K562 (cell line): ENCODE measurements around the gene GJC2. TPM values are rescaled to one million over a fixed set of nuclear protein-coding genes. Genes with fewer than 3 reads are reported as not detected.

Experiments
- ARID3A ChIP-seq: IDR thresholded peaks from 2 replicates; pipeline ENCODE4 v1.6.1; 2012; ENCODE audit warnings: low read depth, low read length, improper control_type of control experiment, borderline replicate concordance
- EZH2 ChIP-seq: IDR thresholded peaks from 2 replicates; pipeline ENCODE4 v1.6.1; 2012; ENCODE audit warnings: low read depth, mild to moderate bottlenecking, inconsistent platforms, low read length, borderline replicate concordance
- GTF3C2 ChIP-seq: IDR thresholded peaks from 3 replicates; pipeline ENCODE4 v1.6.1; 2011; ENCODE audit warnings: borderline replicate concordance, mild to moderate bottlenecking, moderate library complexity; ENCODE audit not compliant: insufficient read length; ENCODE audit errors: extremely low read depth
- IFI16 ChIP-seq: fragments of 250-450 bp; sonication (Bioruptor Pico); IDR thresholded peaks from 2 replicates; pipeline ENCODE4 v2.1.2; 2022; ENCODE audit warnings: mild to moderate bottlenecking, inconsistent platforms
- NR0B1 ChIP-seq: fragments of 450-650 bp; IDR thresholded peaks from one replicate; pipeline ENCODE4 v1.6.1; 2018; ENCODE audit warnings: mild to moderate bottlenecking, moderate library complexity; ENCODE audit not compliant: partially characterized antibody
- PKNOX1 ChIP-seq: fragments of 450-650 bp; IDR thresholded peaks from 2 replicates; pipeline ENCODE4 v1.6.1; 2016
- STAT6 ChIP-seq: sonication (generic); formaldehyde crosslinking; IDR thresholded peaks from 2 replicates; pipeline ENCODE4 v1.8.1; 2023; ENCODE audit warnings: mild to moderate bottlenecking, missing genetic modification reagents
- SUPT5H ChIP-seq: fragments of 450-650 bp; IDR thresholded peaks from 2 replicates; pipeline ENCODE4 v1.6.1; 2016
- ZBTB5 ChIP-seq: fragments of 450-650 bp; IDR thresholded peaks from 2 replicates; pipeline ENCODE4 v1.6.1; 2017; ENCODE audit warnings: antibody characterized with exemption
- ZNF41 ChIP-seq: fragments of 250-450 bp; sonication (Bioruptor Pico); conservative IDR thresholded peaks from 2 replicates; pipeline ENCODE4 v1.4.0; 2020; ENCODE audit warnings: mild to moderate bottlenecking
- ZNF696 ChIP-seq: fragments of 250-450 bp; sonication (Bioruptor Pico); conservative IDR thresholded peaks from 2 replicates; pipeline ENCODE4 v1.4.0; 2020; ENCODE audit warnings: mild to moderate bottlenecking, moderate library complexity
- ZNF75A ChIP-seq: fragments of 450-650 bp; formaldehyde crosslinking; IDR thresholded peaks from 2 replicates; pipeline ENCODE4 v1.4.0; 2020; ENCODE audit warnings: mild to moderate bottlenecking
- ZSCAN29 ChIP-seq: fragments of 450-650 bp; IDR thresholded peaks from 2 replicates; pipeline ENCODE4 v1.6.1; 2017
- polyA plus RNA-seq, 8 experiments: library from polyadenylated mRNA; depleted of rRNA in 4 of 8; stranded (reverse) in 5 of 8; unstranded in 3 of 8; fragments of >200 nt; fragmentation: Nextera tagmentation in 2 of 8; fragmentation: Illumina TruSeq in 1 of 8; extraction: Ambion mirVana in 2 of 8; extraction: Trizol in 1 of 8; gene quantifications; 2 replicates each; pipeline versions ENCODE4 v1.2.1 to v1.2.3, GENCODE V29; 2011 to 2014; ENCODE audit warnings: inconsistent platforms in 1 of 8, missing spikeins in 1 of 8
- total RNA-seq, 7 experiments: library from RNA; depleted of rRNA in 6 of 7; stranded (reverse); fragments of >200 nt in 6 of 7; fragmentation: Illumina TruSeq in 2 of 7; extraction: Trizol in 2 of 7; gene quantifications; 2 replicates each; pipeline versions ENCODE4 v1.2.1 to v1.2.3, GENCODE V29; 2011 to 2021; ENCODE audit warnings: low replicate concordance in 1 of 7

GJC2 gene
- total and polyA plus RNA-seq, 9 of the 15 experiments (the other 6 are each of a cell fraction or from before 2014, with no cell fraction given): 0.03 to 0.62 (median 0.11) TPM; not detected in 2

GRCh38 chr1:228145463-228146416 lies 4.0 kb upstream of the GJC2 start (continued):
- no peak for TF ChIP-seq STAT6 (CRISPR knock-in tag)
- TF ChIP-seq ZSCAN29: no peak
- TF ChIP-seq IFI16 (CRISPR knock-in tag): no peak
- TF ChIP-seq EZH2: no peak
- peak; percentile 7; the same call in 1 of the 2 replicates for TF ChIP-seq PKNOX1
- no peak for TF ChIP-seq ZBTB5
- no peak for TF ChIP-seq ZNF696 (CRISPR knock-in tag)
- no peak for TF ChIP-seq ZNF41
- TF ChIP-seq ZNF75A (CRISPR knock-in tag): no peak
- no peak for TF ChIP-seq SUPT5H
- TF ChIP-seq GTF3C2: no peak
- TF ChIP-seq NR0B1: no peak
- no peak for TF ChIP-seq ARID3A
